ENCODE results near the gene PCDH9. TPM values are rescaled to one million over a fixed set of nuclear protein-coding genes. Genes with fewer than 3 reads are reported as not detected.

The PCDH9 gene
- total and polyA plus RNA-seq, 8 donors, result 0.46 to 3.8 (median 1.5) TPM

GRCh38 chr13:66530686-66531085, 699.5 kb downstream of the PCDH9 start:
- no peak overlapping the region for H3K27ac ChIP-seq
- 83 to 95% methylated on average over 1 of the region's 1 CpG for WGBS, 2 donors
- intact Hi-C loops (cut with DNase I), result no loop called here
- DNase-seq (no peak), FAIRE-seq (no peak), ATAC-seq (no peak)
- no peaks in the 10 kb centered on the region for H3K9me3 ChIP-seq
- H3K4me3 ChIP-seq, result no peak overlapping the region
- no peaks in the 10 kb centered on the region for H3K27me3 ChIP-seq
- H3K36me3 ChIP-seq, result no peaks in the 10 kb centered on the region
- TF ChIP-seq CTCF (IDR thresholded peaks at IDR 0.05), result no peak
- H3K4me1 ChIP-seq, result no peaks in the 10 kb centered on the region

GRCh38 chr13:66530158-66530557, 700.0 kb downstream of the PCDH9 start:
- 75 to 79% methylated on average over 1 of the region's 1 CpG for WGBS, 2 donors
- no peak overlapping the region for H3K27ac ChIP-seq
- DNase-seq (no peak), FAIRE-seq (no peak), ATAC-seq (no peak)
- no peaks in the 10 kb centered on the region for H3K9me3 ChIP-seq
- no peaks in the 10 kb centered on the region for H3K27me3 ChIP-seq
- H3K4me1 ChIP-seq, result no peaks in the 10 kb centered on the region
- H3K36me3 ChIP-seq, result no peaks in the 10 kb centered on the region
- no peak for TF ChIP-seq CTCF (IDR thresholded peaks at IDR 0.05)
- no peak overlapping the region for H3K4me3 ChIP-seq
- intact Hi-C loops (cut with DNase I), result no loop called here

- no peaks in the 10 kb centered on the region for H3K36me3 ChIP-seq
- DNase-seq (no peak), ATAC-seq (no peak), FAIRE-seq (no peak)
- 47 to 58% methylated on average over 2 of the region's 2 CpGs for WGBS, 2 donors
- no peaks in the 10 kb centered on the region for H3K27me3 ChIP-seq
- intact Hi-C loops (cut with DNase I), result no loop called here
- no peak for TF ChIP-seq CTCF (IDR thresholded peaks at IDR 0.05)
- no peak overlapping the region for H3K4me3 ChIP-seq
- H3K9me3 ChIP-seq, result no peaks in the 10 kb centered on the region
- H3K4me1 ChIP-seq, result no peaks in the 10 kb centered on the region
- no peak overlapping the region for H3K27ac ChIP-seq
Measured at GRCh38 chr13:66528944-66529576, 701.1 kb downstream of the PCDH9 start.

- DNase-seq (no peak), ATAC-seq (no peak), FAIRE-seq (no peak)
- no peak overlapping the region for H3K4me3 ChIP-seq
- H3K4me1 ChIP-seq, result no peaks in the 10 kb centered on the region
- intact Hi-C loops (cut with DNase I), result no loop called here
- no peaks in the 10 kb centered on the region for H3K36me3 ChIP-seq
- TF ChIP-seq CTCF (IDR thresholded peaks at IDR 0.05), result no peak
- H3K27me3 ChIP-seq, result no peaks in the 10 kb centered on the region
- 65 to 74% methylated on average over 5 of the region's 5 CpGs for WGBS, 2 donors
- no peaks in the 10 kb centered on the region for H3K9me3 ChIP-seq
- no peak overlapping the region for H3K27ac ChIP-seq
Measured at GRCh38 chr13:66528180-66528579, 702.0 kb downstream of the PCDH9 start.

- Histone ChIP-seq H3K27ac (no peak overlapping the region), H3K4me3 (no peak overlapping the region), H3K36me3 (no peaks in the 10 kb centered on the region), H3K4me1 (no peaks in the 10 kb centered on the region), H3K9me3 (no peaks in the 10 kb centered on the region), H3K27me3 (no peaks in the 10 kb centered on the region)
- DNase-seq, result no peak
- intact Hi-C loops (cut with DNase I), result no loop called here
- FAIRE-seq, result no peak
- WGBS, 2 donors, result 53 to 60% methylated on average over 2 of the region's 2 CpGs
- no peak for ATAC-seq
- TF ChIP-seq CTCF (IDR thresholded peaks at IDR 0.05), result no peak
Measured at GRCh38 chr13:66520511-66521355, 709.4 kb downstream of the PCDH9 start.
